MCF 10A (cell line): ENCODE data around the gene HEPACAM. TPM values are rescaled to one million over a fixed set of nuclear protein-coding genes. Genes with fewer than 3 reads are reported as not detected.

Experiments used
- Bru-seq: library from RNA; stranded (reverse); fragments of 400-500 nt; gene quantifications from one replicate; lab custom pipeline; 2021; lab: Mats Ljungman, UMichigan
- BruChase-seq, 2 experiments: library from RNA; stranded (reverse); fragments of 400-500 nt; gene quantifications; one replicate each; lab custom pipeline; 2021; lab: Mats Ljungman, UMichigan
- BruUV-seq: library from RNA; stranded (reverse); fragments of 400-500 nt; replicated peaks from 2 replicates; lab custom pipeline; 2021; lab: Mats Ljungman, UMichigan
- CTCF ChIA-PET: fragments of 300-600 bp; sonication (Branson Sonifier 250); formaldehyde crosslinking; extraction: SDS; loops from one replicate; lab custom pipeline; 2021; ENCODE audit warnings: antibody characterized with exemption, inconsistent platforms; lab: Yijun Ruan, JAX
- POLR2A ChIA-PET: fragments of 300-600, 350-650 bp; sonication (Branson Sonifier 250); formaldehyde crosslinking; extraction: SDS; loops from one replicate; lab custom pipeline; 2020; ENCODE audit warnings: antibody characterized with exemption, inconsistent platforms; lab: Yijun Ruan, JAX
- DNase-seq: peaks from one replicate; pipeline ENCODE4 v3.0.0-alpha.2; 2018; ENCODE audit not compliant: unreplicated experiment
- H3K27ac Mint-ChIP-seq: one replicate; pipeline ENCODE4 v1.8.0; 2022; ENCODE audit warnings: mild to moderate bottlenecking, low read depth, mixed read lengths; ENCODE audit not compliant: unreplicated experiment
- H3K27me3 Mint-ChIP-seq: one replicate; pipeline ENCODE4 v1.8.0; 2022; ENCODE audit warnings: mixed read lengths; ENCODE audit not compliant: insufficient read depth, unreplicated experiment
- H3K36me3 Mint-ChIP-seq: one replicate; pipeline ENCODE4 v1.8.0; 2022; ENCODE audit warnings: mild to moderate bottlenecking, moderate library complexity, mixed read lengths; ENCODE audit not compliant: insufficient read depth, unreplicated experiment
- H3K4me1 Mint-ChIP-seq: one replicate; pipeline ENCODE4 v1.8.0; 2022; ENCODE audit warnings: mixed read lengths; ENCODE audit not compliant: insufficient read depth, unreplicated experiment
- H3K4me3 Mint-ChIP-seq: one replicate; pipeline ENCODE4 v1.8.0; 2022; ENCODE audit warnings: mild to moderate bottlenecking, moderate library complexity, mixed read lengths; ENCODE audit not compliant: unreplicated experiment
- H3K9me3 Mint-ChIP-seq: one replicate; pipeline ENCODE4 v1.8.0; 2022; ENCODE audit warnings: mixed read lengths; ENCODE audit not compliant: unreplicated experiment
- intact Hi-C: fragments of 100-400 bp; cut with micrococcal nuclease; formaldehyde crosslinking; loops from 2 replicates; pipeline ENCODE4 v1.14.1; 2022
- long read RNA-seq: library from polyadenylated mRNA; stranded (forward); transcript quantifications from one replicate; pipeline ENCODE4 v2.0.0, GENCODE V29; 2022
- total RNA-seq: library from RNA; stranded (reverse); gene quantifications from 2 replicates; pipeline ENCODE4 v1.2.3, GENCODE V29; 2022
- TF ChIP-seq, protein P1 (sequence below): fragments of 200-600 bp; IDR thresholded peaks from one replicate; pipeline ENCODE4 v1.8.0; 2022; ENCODE audit warnings: antibody characterized with exemption, mild to moderate bottlenecking; ENCODE audit not compliant: unreplicated experiment

Gene HEPACAM, protein sequence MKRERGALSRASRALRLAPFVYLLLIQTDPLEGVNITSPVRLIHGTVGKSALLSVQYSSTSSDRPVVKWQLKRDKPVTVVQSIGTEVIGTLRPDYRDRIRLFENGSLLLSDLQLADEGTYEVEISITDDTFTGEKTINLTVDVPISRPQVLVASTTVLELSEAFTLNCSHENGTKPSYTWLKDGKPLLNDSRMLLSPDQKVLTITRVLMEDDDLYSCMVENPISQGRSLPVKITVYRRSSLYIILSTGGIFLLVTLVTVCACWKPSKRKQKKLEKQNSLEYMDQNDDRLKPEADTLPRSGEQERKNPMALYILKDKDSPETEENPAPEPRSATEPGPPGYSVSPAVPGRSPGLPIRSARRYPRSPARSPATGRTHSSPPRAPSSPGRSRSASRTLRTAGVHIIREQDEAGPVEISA
- total RNA-seq: not detected in 2 replicates
- Bru-seq, nascent RNA: percentile 6 among the genes with signal in this experiment
- BruChase-seq, experiment 1, labeled RNA remaining after a 6-hour chase: percentile 9 among the genes with signal in this experiment
- percentile 11 among the genes with signal in this experiment for BruChase-seq, experiment 2, labeled RNA remaining after a 2-hour chase
- long read RNA-seq: 0 reads

DNA sequence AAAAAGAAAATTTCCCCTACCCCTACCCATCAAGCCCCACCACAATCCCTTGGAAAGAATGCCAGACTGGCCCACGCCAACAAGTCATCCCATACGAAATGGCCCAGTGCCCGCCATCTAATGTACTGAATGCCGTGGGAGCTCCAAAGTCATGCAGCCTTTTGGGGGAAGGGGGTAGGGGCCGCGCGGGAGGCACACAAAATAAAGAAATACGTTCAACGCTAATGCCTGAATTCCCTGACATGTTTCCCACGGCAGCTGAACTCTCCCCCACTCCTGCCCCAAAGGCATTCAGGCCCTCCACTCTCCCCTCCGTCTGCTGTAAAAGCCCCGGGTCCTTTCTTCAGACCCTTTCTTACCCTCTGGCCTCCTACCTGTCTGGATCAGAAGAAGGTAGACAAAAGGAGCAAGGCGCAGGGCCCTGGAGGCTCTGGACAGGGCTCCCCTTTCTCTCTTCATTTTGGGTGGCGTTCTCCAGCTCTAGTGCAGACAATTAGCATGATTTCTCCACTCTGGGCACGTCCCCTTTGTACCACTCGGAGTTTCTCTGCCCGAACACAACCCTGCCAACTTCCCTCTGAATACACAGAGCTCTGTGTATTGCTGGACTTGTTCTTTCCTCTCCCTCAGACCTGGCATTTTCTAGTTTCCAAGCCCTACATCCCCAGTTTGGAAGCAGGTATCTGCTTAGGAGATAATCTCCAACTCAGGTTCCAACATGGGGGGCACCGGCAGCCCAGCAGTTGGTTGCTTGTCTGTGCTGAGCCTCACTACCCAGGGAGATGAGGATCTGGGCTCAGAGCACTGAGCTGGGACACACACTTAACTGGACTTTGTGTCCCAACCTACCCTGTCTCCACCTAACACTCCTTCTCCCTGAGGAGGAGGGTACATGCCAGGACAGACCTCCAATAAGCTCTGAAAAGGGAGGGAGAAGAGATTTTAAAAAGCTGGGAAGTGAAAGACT lies at the start of gene HEPACAM:
Gene HEPACAM, minus strand, starts transcription at position 500 of the 967 bp plus-strand sequence. Its CDS starts 41 bp downstream, at position 459.
- Mint-ChIP-seq H3K4me1 (no peaks in the 10 kb centered on the region), H3K9me3 (no peaks in the 10 kb centered on the region), H3K36me3 (no peaks in the 10 kb centered on the region), H3K27ac (no peak within 1 kb of the TSS), H3K27me3 (no peaks in the 10 kb centered on the region), H3K4me3 (no peak within 1 kb of the TSS)
- TF ChIP-seq, protein P1, sequence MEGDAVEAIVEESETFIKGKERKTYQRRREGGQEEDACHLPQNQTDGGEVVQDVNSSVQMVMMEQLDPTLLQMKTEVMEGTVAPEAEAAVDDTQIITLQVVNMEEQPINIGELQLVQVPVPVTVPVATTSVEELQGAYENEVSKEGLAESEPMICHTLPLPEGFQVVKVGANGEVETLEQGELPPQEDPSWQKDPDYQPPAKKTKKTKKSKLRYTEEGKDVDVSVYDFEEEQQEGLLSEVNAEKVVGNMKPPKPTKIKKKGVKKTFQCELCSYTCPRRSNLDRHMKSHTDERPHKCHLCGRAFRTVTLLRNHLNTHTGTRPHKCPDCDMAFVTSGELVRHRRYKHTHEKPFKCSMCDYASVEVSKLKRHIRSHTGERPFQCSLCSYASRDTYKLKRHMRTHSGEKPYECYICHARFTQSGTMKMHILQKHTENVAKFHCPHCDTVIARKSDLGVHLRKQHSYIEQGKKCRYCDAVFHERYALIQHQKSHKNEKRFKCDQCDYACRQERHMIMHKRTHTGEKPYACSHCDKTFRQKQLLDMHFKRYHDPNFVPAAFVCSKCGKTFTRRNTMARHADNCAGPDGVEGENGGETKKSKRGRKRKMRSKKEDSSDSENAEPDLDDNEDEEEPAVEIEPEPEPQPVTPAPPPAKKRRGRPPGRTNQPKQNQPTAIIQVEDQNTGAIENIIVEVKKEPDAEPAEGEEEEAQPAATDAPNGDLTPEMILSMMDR: no peak
- no TSS peak for BruUV-seq
- ChIA-PET CTCF (interaction anchor here (0.6 to 1.0 kb wide), 5 partner anchors 8 to 518 kb away, joined by 3 to 4 read pairs (median 3); no protein-coding TSS in a partner anchor), POLR2A (interaction anchor here (2.6 kb wide), 1 partner anchor 18 kb away, joined by 9 read pairs; the partner anchor contains the start of gene CCDC15)
- intact Hi-C loops: no loop called here
- DNase-seq: no peak

DNA sequence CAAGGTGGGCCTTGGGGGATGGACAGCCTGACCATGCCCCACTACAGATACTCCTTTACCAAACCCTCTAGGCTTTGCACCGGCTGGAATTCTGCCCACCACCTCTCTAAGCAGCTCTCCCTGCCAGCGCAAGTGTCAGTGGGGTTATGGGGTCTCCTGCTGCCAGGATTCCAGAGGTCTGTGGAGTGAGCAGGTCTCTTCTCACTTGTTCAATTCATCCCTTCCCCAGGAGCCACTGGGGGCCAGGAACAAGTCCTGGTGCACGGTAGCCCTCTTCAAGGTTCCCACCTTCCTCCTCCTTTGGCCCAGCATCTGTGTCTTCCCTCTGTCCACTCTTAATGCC lies 48.6 kb upstream of the HEPACAM start:
- ChIA-PET POLR2A (no interaction called here), CTCF (interaction anchor here (0.8 kb wide), 1 partner anchor 158 kb away, joined by 3 read pairs; no protein-coding TSS in a partner anchor)
- no peak overlapping the region for H3K27ac Mint-ChIP-seq
- H3K27me3 Mint-ChIP-seq: no peaks in the 10 kb centered on the region
- BruUV-seq: no TSS peak
- H3K4me1 Mint-ChIP-seq: no peaks in the 10 kb centered on the region
- H3K4me3 Mint-ChIP-seq: no peak overlapping the region
- peaks cover 12% of the 10 kb centered on the region for H3K36me3 Mint-ChIP-seq
- TF ChIP-seq, protein P1: no peak
- no peak for DNase-seq
- no peaks in the 10 kb centered on the region for H3K9me3 Mint-ChIP-seq
- intact Hi-C loops: no loop called here

DNA sequence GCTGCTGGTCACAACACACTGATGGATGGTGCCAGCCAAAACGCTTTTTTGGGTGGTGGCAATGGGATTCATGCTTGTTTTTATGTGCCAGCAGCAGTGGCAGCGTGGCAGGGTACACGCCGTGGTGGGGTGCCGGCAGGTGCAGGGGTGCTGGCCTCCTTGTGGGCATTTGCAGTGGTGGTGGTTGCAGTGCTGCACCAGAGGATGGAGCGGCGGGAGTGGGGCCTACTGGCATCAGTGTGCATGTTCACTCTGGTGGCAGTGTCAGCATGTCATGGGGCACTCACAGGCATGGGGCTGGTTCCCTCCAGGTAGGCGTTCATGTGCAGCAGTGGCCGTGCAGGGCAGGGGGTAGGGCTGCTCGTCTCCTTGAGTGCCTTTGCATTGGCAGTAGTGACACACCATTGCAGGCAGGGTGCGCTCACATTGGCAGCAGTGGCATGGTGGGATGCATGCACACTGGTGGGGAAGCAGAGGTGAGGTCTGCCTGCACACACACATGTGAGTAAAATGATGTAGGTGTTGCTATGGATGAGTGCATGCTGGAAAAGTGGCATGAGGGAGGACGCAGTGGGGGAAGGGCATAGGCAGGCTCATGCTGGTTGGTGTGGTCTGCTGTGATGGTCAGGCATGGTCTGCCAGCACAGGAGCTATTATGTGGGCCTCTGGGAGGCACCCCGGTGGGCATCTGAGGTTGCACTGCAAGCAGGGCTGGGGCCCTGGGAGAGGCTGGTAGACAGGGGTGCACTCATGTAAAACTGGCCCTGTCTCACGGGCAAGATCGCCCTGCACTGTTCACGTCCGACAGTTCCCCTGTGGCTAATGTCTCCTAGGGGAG lies 48.0 kb upstream of the HEPACAM start:
- no peak for DNase-seq
- Mint-ChIP-seq H3K27ac (no peak overlapping the region), H3K36me3 (peaks cover 12% of the 10 kb centered on the region), H3K9me3 (no peaks in the 10 kb centered on the region), H3K27me3 (no peaks in the 10 kb centered on the region), H3K4me3 (no peak overlapping the region), H3K4me1 (no peaks in the 10 kb centered on the region)
- ChIA-PET POLR2A (no interaction called here), CTCF (interaction anchor here (0.7 to 1.1 kb wide), 3 partner anchors 93 to 158 kb away, joined by 3 to 4 read pairs (median 3); no protein-coding TSS in a partner anchor)
- no TSS peak for BruUV-seq
- intact Hi-C loops: no loop called here
- TF ChIP-seq, protein P1: no peak
